Left lobe of liver (tissue), 2 donors: ENCODE measurements around the gene WDFY4. TPM values are rescaled to one million over a fixed set of nuclear protein-coding genes. Genes with fewer than 3 reads are reported as not detected.

Experiments used
- ATAC-seq: fragments of 200-7000 bp; cut with Tn5 transposase; one replicate; pipeline ENCODE4 v1.9.1; 2020; ENCODE audit warnings: mild to moderate bottlenecking, moderate library complexity
- DNase-seq: peaks from one replicate; pipeline ENCODE4 v3.0.0-alpha.2; 2020; ENCODE audit warnings: low spot score
- total RNA-seq: library from RNA; stranded (reverse); gene quantifications from one replicate; pipeline ENCODE4 v1.2.1, GENCODE V29; 2021
- donor health status: DM: no; HTN: no; CAD: no; lungs with moderate emphysema.
- donor health status: DM: no; HTN: yes; CAD: no.

Gene WDFY4
- total RNA-seq, 1 donor from 2014 or later: 1.3 TPM

GRCh38 chr10:48842231-48842630 is 157.6 kb downstream of the WDFY4 start:
- DNase-seq (no peak), ATAC-seq (no peak)

- DNase-seq (no peak), ATAC-seq (no peak)
These were observed 158.5 kb downstream of the WDFY4 start for GRCh38 chr10:48843198-48843597.

GRCh38 chr10:48844616-48845015 is 159.9 kb downstream of the WDFY4 start:
- DNase-seq (no peak), ATAC-seq (no peak)

- ATAC-seq (no peak), DNase-seq (no peak)
These were observed 160.8 kb downstream of the WDFY4 start for GRCh38 chr10:48845512-48845911.

GRCh38 chr10:48847691-48848090 is 163.0 kb downstream of the WDFY4 start:
- DNase-seq: no peak
- no peak for ATAC-seq

- ATAC-seq: no peak
These were observed 172.2 kb downstream of the WDFY4 start for GRCh38 chr10:48856855-48857254.

GRCh38 chr10:48872234-48872633 is 187.6 kb downstream of the WDFY4 start:
- DNase-seq (no peak), ATAC-seq (no peak)

More at GRCh38 chr10:48856855-48857254, 172.2 kb downstream of the WDFY4 start:
- no peak for DNase-seq

GRCh38 chr10:48878091-48878490 is 193.4 kb downstream of the WDFY4 start:
- no peak for DNase-seq
- ATAC-seq: no peak

GRCh38 chr10:48879451-48879850 is 194.8 kb downstream of the WDFY4 start:
- no peak for DNase-seq
- no peak for ATAC-seq

GRCh38 chr10:48880016-48880705 is 195.5 kb downstream of the WDFY4 start:
- no peak for DNase-seq
- no peak for ATAC-seq

- ATAC-seq: no peak
- DNase-seq: no peak
These were observed 197.3 kb downstream of the WDFY4 start for GRCh38 chr10:48881937-48882336.

GRCh38 chr10:48882881-48883280 is 198.2 kb downstream of the WDFY4 start:
- ATAC-seq: no peak
- DNase-seq: no peak

GRCh38 chr10:48883701-48884100 is 199.0 kb downstream of the WDFY4 start:
- DNase-seq: no peak
- no peak for ATAC-seq

GRCh38 chr10:48884179-48885045 is 199.7 kb downstream of the WDFY4 start:
- ATAC-seq (no peak), DNase-seq (no peak)

GRCh38 chr10:48885376-48885775 is 200.7 kb downstream of the WDFY4 start:
- ATAC-seq (no peak), DNase-seq (no peak)

- ATAC-seq (no peak), DNase-seq (no peak)
These were observed 203.3 kb downstream of the WDFY4 start for GRCh38 chr10:48887982-48888381.

- no peak for DNase-seq
- no peak for ATAC-seq
These were observed 206.5 kb downstream of the WDFY4 start for GRCh38 chr10:48890888-48891850.

- ATAC-seq (no peak), DNase-seq (no peak)
These were observed 210.5 kb downstream of the WDFY4 start for GRCh38 chr10:48894911-48895802.

- no peak for ATAC-seq
- DNase-seq: no peak
These were observed 211.1 kb downstream of the WDFY4 start for GRCh38 chr10:48895803-48896195.
